Thyroid gland (tissue), 4 donors: Measurements from ENCODE around the gene PIP5KL1.

Experiments
- POLR2A ChIP-seq, 2 donors: fragments of 450-650 bp; IDR thresholded peaks; one replicate each; pipeline ENCODE4 v1.6.1; 2017; ENCODE audit warnings: antibody characterized with exemption in 2 of 2, mild to moderate bottlenecking in 2 of 2, moderate library complexity in 1 of 2
- TF ChIP-seq, protein P1 (sequence below), 6 experiments: fragments of 200-600 bp in 3 of 6; fragments of 450-650 bp in 3 of 6; sonication (generic) in 3 of 6; IDR thresholded peaks; one replicate each; pipeline ENCODE4 v1.5.1; 2016 to 2019; ENCODE audit warnings: antibody characterized with exemption in 6 of 6, mild to moderate bottlenecking in 2 of 6, inconsistent platforms in 1 of 6, moderate library complexity in 1 of 6

GRCh38 chr9:127963041-127963358, 32.4 kb upstream of the PIP5KL1 start:
- TF ChIP-seq, protein P1, sequence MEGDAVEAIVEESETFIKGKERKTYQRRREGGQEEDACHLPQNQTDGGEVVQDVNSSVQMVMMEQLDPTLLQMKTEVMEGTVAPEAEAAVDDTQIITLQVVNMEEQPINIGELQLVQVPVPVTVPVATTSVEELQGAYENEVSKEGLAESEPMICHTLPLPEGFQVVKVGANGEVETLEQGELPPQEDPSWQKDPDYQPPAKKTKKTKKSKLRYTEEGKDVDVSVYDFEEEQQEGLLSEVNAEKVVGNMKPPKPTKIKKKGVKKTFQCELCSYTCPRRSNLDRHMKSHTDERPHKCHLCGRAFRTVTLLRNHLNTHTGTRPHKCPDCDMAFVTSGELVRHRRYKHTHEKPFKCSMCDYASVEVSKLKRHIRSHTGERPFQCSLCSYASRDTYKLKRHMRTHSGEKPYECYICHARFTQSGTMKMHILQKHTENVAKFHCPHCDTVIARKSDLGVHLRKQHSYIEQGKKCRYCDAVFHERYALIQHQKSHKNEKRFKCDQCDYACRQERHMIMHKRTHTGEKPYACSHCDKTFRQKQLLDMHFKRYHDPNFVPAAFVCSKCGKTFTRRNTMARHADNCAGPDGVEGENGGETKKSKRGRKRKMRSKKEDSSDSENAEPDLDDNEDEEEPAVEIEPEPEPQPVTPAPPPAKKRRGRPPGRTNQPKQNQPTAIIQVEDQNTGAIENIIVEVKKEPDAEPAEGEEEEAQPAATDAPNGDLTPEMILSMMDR (IDR thresholded peaks at IDR 0.05) = no peak
- no peak for TF ChIP-seq POLR2A (IDR thresholded peaks at IDR 0.05)
